CD4-positive, CD25-positive, alpha-beta regulatory T cell (primary cell): ENCODE results near the gene NKAIN4. TPM values are rescaled to one million over a fixed set of nuclear protein-coding genes. Genes with fewer than 3 reads are reported as not detected.
A peak's percentile ranks its signal among the peaks of the same experiment; 100 is the strongest.

Experiments
- ATAC-seq, 2 donors: fragments of 150-1000 bp; cut with Tn5 transposase; one replicate each; pipeline ENCODE4 v1.10.0; 2021; ENCODE audit warnings: low read depth in 2 of 2, moderate number of reproducible peaks in 2 of 2, moderate library complexity in 1 of 2
- DNase-seq, 3 donors: peaks; one replicate each; pipeline versions ENCODE4 v3.0.0 to v3.0.0-alpha.2; 2012 to 2022; ENCODE audit warnings: mixed read lengths in 1 of 3
- H3K27ac ChIP-seq: one replicate; pipeline ENCODE4 v1.7.0; 2013; ENCODE audit warnings: mild to moderate bottlenecking, low read length; ENCODE audit not compliant: insufficient read depth, poor library complexity, severe bottlenecking
- H3K27me3 ChIP-seq: one replicate; pipeline ENCODE4 v1.7.0; 2013; ENCODE audit warnings: low read length; ENCODE audit not compliant: control insufficient read depth, insufficient read depth
- H3K36me3 ChIP-seq: one replicate; pipeline ENCODE4 v1.7.0; 2013; ENCODE audit warnings: mild to moderate bottlenecking, low read length, moderate library complexity; ENCODE audit not compliant: control insufficient read depth, insufficient read depth
- H3K4me1 ChIP-seq: 2 replicates; pipeline ENCODE4 v1.7.0; 2013; ENCODE audit warnings: mild to moderate bottlenecking, low read length; ENCODE audit not compliant: insufficient read depth, control insufficient read depth, poor library complexity, severe bottlenecking
- H3K4me3 ChIP-seq: one replicate; pipeline ENCODE4 v1.7.0; 2013; ENCODE audit warnings: low read depth, mild to moderate bottlenecking, low read length, moderate library complexity
- H3K9me3 ChIP-seq, 2 experiments: 1 replicate in 1 of 2; 2 replicates in 1 of 2; pipeline ENCODE4 v1.7.0; 2013; ENCODE audit warnings: low read length in 2 of 2, mild to moderate bottlenecking in 1 of 2, moderate library complexity in 1 of 2; ENCODE audit not compliant: control insufficient read depth in 2 of 2
- H3K27ac Mint-ChIP-seq, 3 donors: one replicate each; pipeline ENCODE4 v1.8.0; 2020 to 2022; ENCODE audit warnings: mild to moderate bottlenecking in 3 of 3, mixed read lengths in 3 of 3, moderate library complexity in 2 of 3
- H3K27me3 Mint-ChIP-seq: one replicate; pipeline ENCODE4 v1.8.0; 2022; ENCODE audit warnings: mild to moderate bottlenecking, mixed read lengths
- H3K36me3 Mint-ChIP-seq: one replicate; pipeline ENCODE4 v1.8.0; 2020; ENCODE audit warnings: mixed read lengths
- H3K4me1 Mint-ChIP-seq, 4 donors: one replicate each; pipeline ENCODE4 v1.8.0; 2020 to 2022; ENCODE audit warnings: mixed read lengths in 4 of 4, mild to moderate bottlenecking in 1 of 4
- H3K4me3 Mint-ChIP-seq, 4 donors: one replicate each; pipeline ENCODE4 v1.8.0; 2020 to 2022; ENCODE audit warnings: mild to moderate bottlenecking in 4 of 4, mixed read lengths in 4 of 4, moderate library complexity in 3 of 4
- H3K9me3 Mint-ChIP-seq, 7 donors: one replicate each; pipeline ENCODE4 v1.8.0; 2020 to 2022; ENCODE audit warnings: mixed read lengths in 7 of 7, mild to moderate bottlenecking in 3 of 7, moderate library complexity in 2 of 7
- polyA plus RNA-seq, 4 donors: library from polyadenylated mRNA; unstranded; fragments of 300-500 nt; fragmentation: Illumina TruSeq; gene quantifications; one replicate each; pipeline ENCODE4 v1.2.3, GENCODE V29; 2021
- total RNA-seq: library from RNA; stranded (reverse); gene quantifications from one replicate; pipeline ENCODE4 v1.2.3, GENCODE V29; 2022

Gene NKAIN4
- total and polyA plus RNA-seq, 5 donors from 2014 or later, result not detected

GRCh38 chr20:63275825-63276224 lies 21.6 kb upstream of the NKAIN4 start:
- Mint-ChIP-seq H3K9me3 (no peaks in the 10 kb centered on the region), H3K4me1 (peaks cover 0 to 29% (median 25%) of the 10 kb centered on the region in 4 donors), H3K27ac (no peak overlapping the region), H3K4me3 (peak overlapping the region in 2 of 4 donors; percentile 61 to 82), H3K27me3 (no peaks in the 10 kb centered on the region), H3K36me3 (peaks cover 4% of the 10 kb centered on the region)
- H3K27ac ChIP-seq, result no peak overlapping the region
- no peak overlapping the region for H3K4me3 ChIP-seq
- peaks cover 39% of the 10 kb centered on the region for H3K36me3 ChIP-seq
- ATAC-seq (no peak), DNase-seq (no peak)
- peaks cover 21% of the 10 kb centered on the region for H3K4me1 ChIP-seq
- H3K27me3 ChIP-seq, result no peaks in the 10 kb centered on the region
- H3K9me3 ChIP-seq, result no peaks in the 10 kb centered on the region

GRCh38 chr20:63274381-63275228 lies 20.3 kb upstream of the NKAIN4 start:
- Histone ChIP-seq H3K9me3 (no peaks in the 10 kb centered on the region), H3K36me3 (peaks cover 34% of the 10 kb centered on the region), H3K4me1 (peaks cover 21% of the 10 kb centered on the region), H3K27ac (no peak overlapping the region), H3K4me3 (no peak overlapping the region), H3K27me3 (no peaks in the 10 kb centered on the region)
- Mint-ChIP-seq H3K4me1 (peaks cover 0 to 29% (median 26%) of the 10 kb centered on the region in 4 donors), H3K4me3 (peak overlapping the region; percentile 66 to 86 (median 80)), H3K36me3 (no peaks in the 10 kb centered on the region), H3K27ac (no peak overlapping the region), H3K9me3 (no peaks in the 10 kb centered on the region), H3K27me3 (no peaks in the 10 kb centered on the region)
- no peak for DNase-seq
- no peak for ATAC-seq

DNA sequence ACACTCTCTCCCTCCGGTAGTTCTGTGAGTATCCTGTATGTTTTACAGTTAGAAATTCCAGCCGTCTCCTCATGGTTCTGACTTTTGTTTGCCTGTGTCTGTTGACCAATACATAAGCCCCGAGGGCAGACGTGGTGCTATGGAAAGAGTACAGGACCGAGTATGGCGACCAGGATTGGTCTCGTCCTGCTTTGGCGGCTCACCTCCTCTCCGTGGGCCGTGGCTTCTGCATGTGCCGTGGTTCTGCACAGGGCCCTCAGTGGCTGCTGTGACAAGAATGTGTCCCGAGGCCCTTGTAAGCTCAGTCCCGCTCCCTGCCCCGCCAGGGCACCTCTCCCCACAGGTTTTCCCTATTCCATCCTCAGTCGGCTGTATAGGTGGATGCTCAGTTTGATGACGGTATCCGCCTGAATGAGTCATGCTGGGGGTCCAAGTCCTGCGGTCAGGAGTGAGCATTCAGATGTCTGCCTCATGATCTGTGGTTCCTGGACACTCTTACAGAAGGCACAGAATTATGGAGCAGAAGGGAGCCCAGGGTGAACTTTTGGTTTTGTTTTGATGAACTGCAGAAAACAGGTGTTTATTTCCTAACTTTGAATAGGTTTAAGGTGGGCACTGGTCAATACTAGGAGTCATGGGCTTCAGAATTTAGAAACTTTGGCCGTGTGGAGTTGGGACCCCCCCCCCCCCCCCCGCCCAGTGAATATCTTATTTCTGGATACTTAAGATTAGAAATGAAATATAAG lies 19.5 kb upstream of the NKAIN4 start:
- H3K36me3 Mint-ChIP-seq, result no peaks in the 10 kb centered on the region
- peaks cover 0 to 29% (median 26%) of the 10 kb centered on the region in 4 donors for H3K4me1 Mint-ChIP-seq
- H3K4me3 ChIP-seq, result peak overlapping the region; percentile 84
- DNase-seq (no peak), ATAC-seq (no peak)
- peak overlapping the region; percentile 86 to 98 (median 91) for H3K4me3 Mint-ChIP-seq
- no peaks in the 10 kb centered on the region for H3K9me3 ChIP-seq
- peaks cover 27% of the 10 kb centered on the region for H3K36me3 ChIP-seq
- H3K9me3 Mint-ChIP-seq, result no peaks in the 10 kb centered on the region
- no peaks in the 10 kb centered on the region for H3K27me3 ChIP-seq
- H3K27ac ChIP-seq, result peak overlapping the region; percentile 37
- peaks cover 21% of the 10 kb centered on the region for H3K4me1 ChIP-seq
- no peaks in the 10 kb centered on the region for H3K27me3 Mint-ChIP-seq
- peak overlapping the region; percentile 79 to 94 (median 90) for H3K27ac Mint-ChIP-seq

- peak overlapping the region; percentile 74 to 94 (median 90) for H3K27ac Mint-ChIP-seq
- peak overlapping the region; percentile 51 for H3K27ac ChIP-seq
Measured at GRCh38 chr20:63273059-63273579, 18.9 kb upstream of the NKAIN4 start.

DNA sequence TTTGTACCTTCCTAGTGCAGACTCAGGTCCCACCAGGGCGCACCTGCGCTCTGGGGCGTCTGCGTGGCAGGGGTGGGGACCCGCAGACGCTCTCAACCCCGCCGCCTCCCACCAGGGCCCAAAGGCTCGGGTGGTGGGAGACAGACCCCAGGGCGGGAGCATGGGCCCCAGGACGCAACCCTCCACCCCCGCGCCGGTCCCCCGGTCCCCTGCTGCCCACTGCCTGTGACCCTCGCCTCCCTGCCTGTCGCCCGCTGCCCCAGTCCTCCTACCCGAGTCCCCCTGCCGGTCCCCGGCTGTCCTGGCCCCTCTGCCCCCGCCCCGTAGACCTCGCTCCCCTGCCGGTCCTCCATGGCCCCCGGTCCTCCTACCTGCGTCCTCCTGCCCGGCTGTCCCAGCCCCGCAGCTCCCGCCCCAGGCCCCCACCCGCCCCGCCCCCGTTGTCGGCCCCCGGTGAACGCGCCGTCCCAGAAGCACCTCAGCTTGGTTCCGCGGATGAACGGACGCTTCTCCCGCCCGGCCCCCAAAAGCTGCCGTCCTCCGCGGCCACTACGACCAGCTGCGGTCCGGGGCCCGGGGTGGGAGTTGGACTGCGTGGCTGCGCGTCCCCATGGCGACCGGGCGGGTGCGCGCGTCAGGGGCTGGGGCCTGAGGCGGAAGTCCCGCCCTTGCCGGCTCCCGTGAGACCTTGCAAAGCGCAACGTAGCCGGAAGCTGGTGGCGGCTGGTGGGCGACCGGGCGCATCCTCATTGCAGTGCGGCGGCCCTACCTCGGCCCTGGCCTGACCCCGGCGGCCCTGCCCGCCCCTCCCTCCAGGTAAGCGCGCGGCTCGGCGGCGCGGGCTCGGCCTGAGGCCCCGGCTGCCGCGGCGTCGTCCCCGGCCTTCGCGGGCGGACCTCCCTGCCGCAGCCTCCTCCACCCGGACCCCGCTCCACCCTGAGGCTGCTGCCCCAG lies 18.1 kb upstream of the NKAIN4 start, which contains the start of gene ARFGAP1:
Gene ARFGAP1, plus strand, starts transcription at position 709 of the 954 bp plus-strand sequence. CDS start 2,768 bp downstream, outside the sequence.
- Mint-ChIP-seq H3K4me1 (peaks cover 0 to 29% (median 26%) of the 10 kb centered on the region in 4 donors), H3K27me3 (no peaks in the 10 kb centered on the region), H3K27ac (peak within 1 kb of the TSS; percentile 74 to 94 (median 90)), H3K9me3 (no peaks in the 10 kb centered on the region), H3K4me3 (peak within 1 kb of the TSS; percentile 90 to 98 (median 91)), H3K36me3 (no peaks in the 10 kb centered on the region)
- Histone ChIP-seq H3K36me3 (peaks cover 13% of the 10 kb centered on the region), H3K27me3 (no peaks in the 10 kb centered on the region), H3K9me3 (no peaks in the 10 kb centered on the region), H3K4me1 (peaks cover 21% of the 10 kb centered on the region), H3K4me3 (peak within 1 kb of the TSS; percentile 84), H3K27ac (peak within 1 kb of the TSS; percentile 51)
- ATAC-seq (peak; percentile 95 to 96), DNase-seq (peak; percentile 84 to 91 (median 86))

More at GRCh38 chr20:63273059-63273579, 18.9 kb upstream of the NKAIN4 start:
- Histone ChIP-seq H3K4me1 (peaks cover 21% of the 10 kb centered on the region), H3K9me3 (no peaks in the 10 kb centered on the region), H3K27me3 (no peaks in the 10 kb centered on the region), H3K4me3 (peak overlapping the region; percentile 84), H3K36me3 (peaks cover 20% of the 10 kb centered on the region)
- Mint-ChIP-seq H3K36me3 (no peaks in the 10 kb centered on the region), H3K27me3 (no peaks in the 10 kb centered on the region), H3K9me3 (no peaks in the 10 kb centered on the region), H3K4me3 (peak overlapping the region; percentile 86 to 98 (median 91)), H3K4me1 (peaks cover 0 to 29% (median 26%) of the 10 kb centered on the region in 4 donors)
- no peak for DNase-seq
- ATAC-seq, result no peak

GRCh38 chr20:63270606-63271325 lies 16.5 kb upstream of the NKAIN4 start:
- Histone ChIP-seq H3K27me3 (no peaks in the 10 kb centered on the region), H3K27ac (no peak overlapping the region), H3K4me1 (peaks cover 21% of the 10 kb centered on the region), H3K36me3 (no peaks in the 10 kb centered on the region), H3K4me3 (no peak overlapping the region), H3K9me3 (no peaks in the 10 kb centered on the region)
- H3K4me1 Mint-ChIP-seq, result peaks cover 0 to 29% (median 26%) of the 10 kb centered on the region in 4 donors
- ATAC-seq (no peak), DNase-seq (no peak)
- peak overlapping the region in 1 of 3 donors; percentile 31 for H3K27ac Mint-ChIP-seq
- H3K9me3 Mint-ChIP-seq, result no peaks in the 10 kb centered on the region
- H3K36me3 Mint-ChIP-seq, result no peaks in the 10 kb centered on the region
- H3K4me3 Mint-ChIP-seq, result peak overlapping the region in 3 of 4 donors; percentile 85 to 90 (median 86)
- H3K27me3 Mint-ChIP-seq, result no peaks in the 10 kb centered on the region
